Astrocyte of the spinal cord (primary cell): ENCODE results near the gene SLIT3.
A peak's percentile ranks its signal among the peaks of the same experiment; 100 is the strongest.

ENCODE experiments used
- DNase-seq: peaks from one replicate; pipeline ENCODE4 v3.0.0; 2011; ENCODE audit warnings: low read depth, low spot score
- H3K4me3 ChIP-seq: 2 replicates; pipeline ENCODE4 v1.5.1; 2011; ENCODE audit warnings: low read depth, mild to moderate bottlenecking, low read length, moderate library complexity
- in situ Hi-C: cut with HindIII; loops from 2 replicates; pipeline ENCODE4 v1.10.0; 2017; ENCODE audit warnings: low sequenced_read_pairs
- TF ChIP-seq, protein P1 (sequence below): IDR thresholded peaks from 2 replicates; pipeline ENCODE4 v1.5.1; 2012; ENCODE audit warnings: low read depth, mild to moderate bottlenecking, low read length, inconsistent platforms

The SLIT3 gene

DNA sequence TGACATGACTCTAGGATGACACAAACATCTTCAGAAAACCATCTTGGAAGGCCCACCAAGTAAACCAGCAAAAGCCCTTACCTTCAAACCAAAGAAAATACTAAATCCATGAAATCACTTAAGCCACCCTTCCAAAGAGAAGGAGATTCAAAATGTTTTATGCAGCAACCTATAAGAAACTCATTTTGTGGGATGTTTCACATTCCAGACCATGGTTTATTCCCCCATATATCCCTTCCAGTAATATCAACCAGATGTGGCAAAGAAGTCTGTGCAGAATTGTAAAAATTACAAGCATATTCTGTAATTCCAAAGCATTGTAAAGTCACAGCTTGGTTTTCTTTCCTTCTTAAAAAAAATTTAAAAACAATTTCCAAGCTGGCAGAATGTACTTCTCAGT is 117.4 kb downstream of the SLIT3 start:
- in situ Hi-C loops: no loop called here
- H3K4me3 ChIP-seq: no peak overlapping the region
- peak; percentile 56 for DNase-seq
- TF ChIP-seq, protein P1, sequence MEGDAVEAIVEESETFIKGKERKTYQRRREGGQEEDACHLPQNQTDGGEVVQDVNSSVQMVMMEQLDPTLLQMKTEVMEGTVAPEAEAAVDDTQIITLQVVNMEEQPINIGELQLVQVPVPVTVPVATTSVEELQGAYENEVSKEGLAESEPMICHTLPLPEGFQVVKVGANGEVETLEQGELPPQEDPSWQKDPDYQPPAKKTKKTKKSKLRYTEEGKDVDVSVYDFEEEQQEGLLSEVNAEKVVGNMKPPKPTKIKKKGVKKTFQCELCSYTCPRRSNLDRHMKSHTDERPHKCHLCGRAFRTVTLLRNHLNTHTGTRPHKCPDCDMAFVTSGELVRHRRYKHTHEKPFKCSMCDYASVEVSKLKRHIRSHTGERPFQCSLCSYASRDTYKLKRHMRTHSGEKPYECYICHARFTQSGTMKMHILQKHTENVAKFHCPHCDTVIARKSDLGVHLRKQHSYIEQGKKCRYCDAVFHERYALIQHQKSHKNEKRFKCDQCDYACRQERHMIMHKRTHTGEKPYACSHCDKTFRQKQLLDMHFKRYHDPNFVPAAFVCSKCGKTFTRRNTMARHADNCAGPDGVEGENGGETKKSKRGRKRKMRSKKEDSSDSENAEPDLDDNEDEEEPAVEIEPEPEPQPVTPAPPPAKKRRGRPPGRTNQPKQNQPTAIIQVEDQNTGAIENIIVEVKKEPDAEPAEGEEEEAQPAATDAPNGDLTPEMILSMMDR: no peak

DNA sequence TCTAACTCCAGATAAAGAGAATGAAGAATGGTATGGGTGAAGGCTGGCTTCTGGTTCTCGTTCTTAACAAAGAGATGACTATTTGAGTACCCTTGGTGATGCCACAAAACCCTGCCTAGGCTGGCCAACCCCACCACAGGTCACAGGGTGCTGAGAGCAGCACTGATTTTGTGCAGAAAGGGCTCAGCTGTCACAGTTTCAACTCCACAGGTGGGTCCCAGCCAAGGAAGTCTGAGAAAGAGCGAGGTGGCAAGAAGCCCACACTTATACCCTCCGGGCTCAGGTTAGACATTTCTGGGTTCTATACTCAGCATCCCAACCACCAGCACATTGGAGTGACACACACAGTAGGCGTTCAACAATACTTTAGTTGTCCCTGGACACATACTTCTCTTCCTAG is 118.1 kb downstream of the SLIT3 start:
- no peak overlapping the region for H3K4me3 ChIP-seq
- TF ChIP-seq, protein P1: no peak
- no peak for DNase-seq
- in situ Hi-C loops: no loop called here

DNA sequence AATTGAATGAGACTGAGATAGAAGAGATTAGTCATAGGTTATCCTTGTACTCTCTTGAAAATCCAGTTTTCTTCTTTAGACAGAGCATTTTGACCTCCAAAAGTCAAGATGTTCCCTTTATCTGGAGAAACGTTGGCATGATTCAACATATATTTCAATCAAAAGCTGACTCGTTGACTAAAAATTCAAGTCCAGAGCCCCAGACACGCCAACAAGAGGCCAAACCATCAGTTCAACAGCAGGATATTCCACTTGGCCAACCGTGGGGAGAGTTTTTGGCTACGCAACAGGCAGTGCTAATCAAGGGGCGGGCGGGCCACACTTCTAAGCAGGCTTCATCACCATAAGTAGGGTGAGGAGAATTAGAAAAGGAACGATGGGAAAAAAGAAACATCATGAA is 119.1 kb downstream of the SLIT3 start:
- H3K4me3 ChIP-seq: no peak overlapping the region
- TF ChIP-seq, protein P1: no peak
- DNase-seq: no peak
- in situ Hi-C loops: no loop called here

DNA sequence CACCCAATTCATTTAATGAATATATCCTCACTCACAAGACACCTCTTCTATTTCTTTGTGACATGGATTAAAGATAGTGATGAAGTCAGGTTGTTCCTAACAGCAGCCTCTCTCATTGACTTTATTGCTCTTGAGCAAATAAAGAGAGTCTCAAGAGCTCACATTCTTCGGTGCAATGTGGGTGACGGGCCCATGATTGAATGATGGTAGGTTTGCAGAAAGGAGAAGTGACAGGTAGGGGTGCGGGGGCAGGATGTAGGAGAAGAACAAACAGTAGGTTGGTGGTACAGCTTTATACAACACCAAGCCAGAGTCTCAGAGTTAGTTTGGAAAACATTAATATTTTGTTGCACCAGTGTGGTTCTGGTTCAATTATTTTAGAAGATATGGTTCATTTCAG is 122.2 kb downstream of the SLIT3 start:
- in situ Hi-C loops: no loop called here

DNA sequence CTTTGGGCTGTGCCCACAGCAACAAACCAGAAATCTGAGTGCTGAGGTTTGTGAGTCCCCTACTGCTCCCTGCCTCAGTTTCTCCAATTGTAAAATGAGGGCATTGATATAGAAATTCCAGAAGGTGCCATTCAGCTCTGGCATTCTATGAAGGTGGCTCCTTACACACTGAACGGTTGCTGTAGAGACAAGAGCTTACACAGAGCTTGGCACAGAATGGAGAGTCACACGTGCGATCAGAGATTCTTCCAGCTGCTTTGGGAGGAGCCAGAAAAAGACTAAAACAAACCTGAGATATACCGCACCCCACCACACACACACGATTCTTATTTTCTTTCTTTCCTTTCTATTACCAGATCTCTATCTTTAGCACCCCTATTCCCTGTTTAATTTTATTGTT is 122.7 kb downstream of the SLIT3 start:
- H3K4me3 ChIP-seq: no peak overlapping the region
- no peak for DNase-seq
- in situ Hi-C loops: no loop called here
- TF ChIP-seq, protein P1: no peak

More for the DNA sequence above, 122.2 kb downstream of the SLIT3 start:
- DNase-seq: no peak
- no peak overlapping the region for H3K4me3 ChIP-seq
- TF ChIP-seq, protein P1: no peak

DNA sequence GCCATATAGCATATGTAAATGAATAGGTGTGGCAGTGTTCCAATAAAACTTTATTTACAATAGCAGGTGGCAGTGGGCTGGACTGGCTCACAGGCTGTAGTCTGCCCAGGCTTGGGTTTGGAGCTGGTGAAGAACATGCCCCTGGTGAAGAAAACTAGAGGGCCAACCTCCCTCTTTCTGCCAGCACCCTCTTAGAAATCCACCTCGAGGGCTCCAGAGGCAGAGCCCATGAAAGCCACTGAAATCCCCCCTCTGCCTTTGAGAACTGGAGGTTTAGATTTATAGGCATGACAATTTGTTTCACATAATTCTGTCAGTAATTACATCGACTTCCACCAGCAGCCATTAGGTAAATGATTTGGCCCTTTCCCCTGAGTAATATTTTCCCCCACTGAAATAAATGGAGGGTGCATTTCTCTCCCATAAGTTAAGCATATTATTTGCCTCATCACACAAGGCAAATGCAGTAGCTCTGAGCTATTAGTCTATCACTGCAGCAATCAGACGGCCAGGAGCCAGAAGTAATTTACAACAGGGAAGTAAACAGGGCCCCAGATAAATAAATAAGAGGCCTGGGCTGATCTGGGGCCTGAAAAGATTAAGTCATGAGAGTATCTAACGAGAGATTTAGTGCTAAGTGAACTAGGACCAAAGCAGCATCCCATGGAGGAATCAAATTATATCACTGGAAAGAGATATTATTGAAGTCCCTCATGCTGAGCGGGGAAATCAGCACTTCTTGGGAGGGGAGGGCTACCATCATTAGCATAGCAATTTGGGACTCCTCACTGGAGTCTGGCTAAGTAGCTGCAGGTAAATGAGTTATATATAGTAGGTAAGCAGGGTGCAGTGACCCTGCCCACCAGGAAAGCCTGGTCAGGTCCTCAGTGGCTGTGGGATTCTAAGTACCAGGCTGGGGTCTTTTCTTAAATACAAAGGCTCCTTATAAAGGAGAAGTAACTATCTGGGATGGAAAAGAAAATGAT is 123.9 kb downstream of the SLIT3 start:
- no peak for DNase-seq
- H3K4me3 ChIP-seq: no peak overlapping the region
- in situ Hi-C loops: no loop called here
- TF ChIP-seq, protein P1: no peak
